GM18909 (cell line): ENCODE data around the gene CIDEB.
"Not testable (repeated sequence)": the region's sequence is repeated elsewhere in the genome, so short reads cannot be mapped to it uniquely, and the experiment has no call there.

ENCODE experiments used
- ATAC-seq: cut with Tn5 transposase; IDR thresholded peaks from one replicate; pipeline ENCODE4 v1.9.1; 2021; ENCODE audit warnings: mild to moderate bottlenecking; ENCODE audit not compliant: unreplicated experiment, poor library complexity

Gene CIDEB

DNA sequence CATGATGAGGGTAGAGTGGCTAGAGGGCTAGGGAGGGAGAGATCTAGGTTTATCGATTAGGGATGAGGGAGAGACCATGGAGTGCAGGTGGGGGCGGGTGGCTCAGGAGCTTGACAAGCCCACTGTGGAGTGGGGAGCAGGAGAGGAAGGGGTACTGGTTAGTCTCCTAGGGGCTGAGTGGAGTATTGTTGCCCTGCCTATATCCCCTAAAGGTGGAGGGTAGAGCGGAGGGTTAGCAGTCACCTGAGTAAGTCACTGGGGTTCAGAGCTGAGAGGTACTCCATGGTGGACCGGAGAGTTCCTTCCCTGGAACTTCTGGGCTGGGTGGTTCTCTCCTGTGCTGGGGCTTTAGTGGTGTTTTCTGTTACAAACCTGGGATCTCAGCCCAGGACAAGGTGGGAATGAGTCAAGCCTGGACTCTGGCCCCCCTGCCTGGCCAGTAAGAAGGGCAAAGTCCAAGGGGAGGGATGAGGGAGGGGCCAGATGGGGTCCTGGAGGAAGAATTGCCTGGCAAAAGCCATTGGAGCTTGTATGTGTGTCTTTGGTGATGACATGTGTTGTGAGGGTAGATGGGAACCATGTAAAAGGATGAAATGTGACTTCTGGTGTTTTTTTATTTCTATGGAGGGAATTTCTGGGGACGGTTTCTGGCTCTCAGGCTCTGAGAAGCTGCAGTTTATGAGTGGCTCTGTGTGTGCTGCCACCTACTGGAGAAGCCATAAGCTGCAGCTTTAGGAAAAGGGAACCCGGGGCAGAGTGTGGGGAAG is at the start of gene CIDEB:
Gene CIDEB (minus strand): TSS at position 403 of the 767 bp plus-strand sequence. CDS start 119 bp downstream, at position 284.
- no peak for ATAC-seq

DNA sequence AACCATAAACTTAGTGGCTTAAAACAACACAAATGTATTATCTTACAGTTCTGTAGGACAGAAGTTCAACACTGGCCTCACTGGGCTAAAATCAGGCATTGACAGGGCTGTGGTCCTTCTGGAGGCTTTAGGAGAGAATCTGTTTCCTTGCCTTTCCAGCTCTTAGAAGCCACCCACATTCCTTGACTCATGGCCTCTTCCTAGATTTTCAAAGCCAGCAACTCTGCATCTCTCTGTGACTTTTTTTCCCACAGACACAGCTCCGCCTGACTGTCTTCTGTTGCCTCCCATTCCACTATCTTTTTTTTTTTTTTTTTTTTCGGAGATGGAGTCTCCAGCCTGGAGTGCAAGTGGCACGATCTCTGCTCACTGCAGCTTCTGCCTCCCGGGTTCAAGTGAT is 48.4 kb upstream of the CIDEB start:
- ATAC-seq = no peak

GRCh38 chr14:24355009-24355408 is 47.2 kb upstream of the CIDEB start:
- ATAC-seq = no peak

DNA sequence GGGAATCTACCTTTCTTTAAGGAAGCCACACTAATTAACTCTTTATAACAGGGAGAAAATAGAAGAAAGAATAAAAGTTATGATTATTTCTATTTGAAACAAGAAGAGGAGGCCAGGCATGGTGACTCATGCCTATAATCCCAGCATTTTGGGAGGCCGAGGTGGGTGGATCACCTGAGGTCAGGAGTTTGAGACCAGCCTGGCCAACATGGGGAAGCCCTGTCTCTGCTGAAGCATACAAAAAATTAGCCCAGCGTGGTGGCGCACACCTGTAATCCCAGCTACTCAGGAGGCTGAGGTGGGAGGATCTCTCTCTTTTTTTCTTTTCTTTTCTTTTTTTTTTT is 46.7 kb upstream of the CIDEB start:
- not testable (repeated sequence) for ATAC-seq

- no peak for ATAC-seq
Observed at GRCh38 chr14:24353559-24354481, 46.0 kb upstream of the CIDEB start.

DNA sequence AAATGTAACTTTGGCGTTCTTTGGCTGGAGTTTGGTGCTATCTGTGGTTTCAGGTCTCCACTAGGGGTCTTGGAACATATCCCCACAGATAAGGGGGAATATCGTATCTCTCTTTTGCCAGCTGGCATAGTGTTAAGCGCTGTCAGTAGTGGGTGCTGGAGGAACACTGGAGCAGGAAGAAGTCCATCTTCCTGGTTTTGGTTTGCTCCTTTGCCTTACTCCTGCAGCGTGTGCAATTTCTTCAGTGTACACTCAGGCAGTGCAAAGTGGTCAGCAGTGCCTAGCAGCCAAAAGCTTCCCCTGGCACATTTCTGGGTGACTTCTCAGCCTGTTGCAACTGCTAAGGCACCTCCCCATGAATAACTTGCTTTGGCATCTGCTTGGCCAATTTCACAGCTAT is 43.7 kb upstream of the CIDEB start:
- no peak for ATAC-seq

DNA sequence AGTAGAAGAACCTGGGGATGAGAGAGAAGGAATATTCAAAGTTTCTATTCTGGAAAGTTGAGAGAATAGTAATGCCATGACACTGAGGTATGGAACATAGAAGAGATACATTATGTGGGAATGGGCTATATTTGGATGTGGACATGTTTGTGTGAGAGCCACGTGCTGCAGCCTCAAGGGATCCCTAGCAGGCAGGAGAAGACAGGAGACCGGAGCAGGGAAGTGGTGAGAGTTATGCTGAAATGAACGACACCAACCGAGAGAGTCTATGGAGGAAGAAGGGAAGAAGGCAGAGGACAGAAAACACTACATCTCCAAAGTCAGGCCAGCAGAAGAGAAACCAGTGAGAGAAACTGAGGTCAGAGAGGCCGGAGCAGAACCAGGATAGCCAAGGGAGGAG is 42.0 kb upstream of the CIDEB start:
- ATAC-seq = no peak

DNA sequence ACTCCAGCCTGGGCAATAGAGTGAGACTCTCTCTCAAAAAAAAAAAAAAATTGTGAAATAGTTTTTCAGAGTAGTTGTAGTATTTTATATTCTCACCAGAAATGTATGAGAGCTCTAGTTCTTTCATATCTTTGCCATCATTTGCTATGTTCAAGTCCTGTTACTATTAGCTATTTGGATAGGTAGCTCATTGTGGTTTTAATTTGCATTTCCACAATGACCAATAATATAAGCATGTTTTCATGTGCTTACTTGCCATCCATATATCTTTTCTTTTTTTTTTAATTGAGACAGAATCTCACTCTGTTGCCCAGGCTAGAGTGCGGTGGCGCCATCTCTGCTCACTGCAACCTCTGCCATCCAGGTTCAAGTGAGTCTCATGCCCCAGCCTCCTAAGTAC is 40.4 kb upstream of the CIDEB start:
- no peak for ATAC-seq

DNA sequence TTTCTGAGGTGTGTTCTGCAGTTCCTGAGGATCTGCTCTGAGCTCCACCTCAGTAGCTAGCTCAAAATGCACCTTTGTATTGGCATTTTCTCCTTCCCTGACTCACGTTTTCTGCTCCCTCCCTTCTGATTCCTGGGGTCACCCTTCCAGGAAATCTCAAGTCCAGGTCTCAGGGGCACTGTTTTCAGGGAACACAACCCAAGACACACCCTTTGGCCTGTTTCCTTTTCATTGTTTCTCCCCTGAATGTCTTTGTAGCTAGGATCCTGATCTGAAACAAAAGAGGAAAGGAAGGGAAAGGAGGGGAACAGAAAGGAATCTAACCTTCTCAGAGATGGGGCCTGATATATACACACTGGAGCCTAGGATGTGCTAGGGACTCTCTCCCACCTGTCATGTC is 39.4 kb upstream of the CIDEB start:
- no peak for ATAC-seq

GRCh38 chr14:24343795-24344660 is 36.3 kb upstream of the CIDEB start:
- ATAC-seq = no peak

DNA sequence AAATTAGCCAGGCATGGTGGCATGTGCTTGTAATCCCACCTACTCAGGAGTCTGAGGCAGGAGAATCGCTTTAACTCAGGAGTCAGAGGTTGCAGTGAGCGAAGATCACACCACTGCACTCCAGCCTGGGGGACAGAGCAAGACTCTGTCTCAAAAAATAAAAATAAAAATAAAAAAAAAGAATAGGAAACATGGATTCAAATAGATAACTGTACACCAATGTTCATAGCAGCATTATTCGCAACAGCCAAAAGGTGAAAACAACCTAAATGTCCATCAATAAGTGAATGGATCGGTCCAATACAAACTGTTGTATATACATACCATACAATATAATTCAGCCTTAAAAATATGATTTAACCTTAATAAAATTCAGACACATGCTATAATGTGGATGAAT is 35.1 kb upstream of the CIDEB start:
- no peak for ATAC-seq

DNA sequence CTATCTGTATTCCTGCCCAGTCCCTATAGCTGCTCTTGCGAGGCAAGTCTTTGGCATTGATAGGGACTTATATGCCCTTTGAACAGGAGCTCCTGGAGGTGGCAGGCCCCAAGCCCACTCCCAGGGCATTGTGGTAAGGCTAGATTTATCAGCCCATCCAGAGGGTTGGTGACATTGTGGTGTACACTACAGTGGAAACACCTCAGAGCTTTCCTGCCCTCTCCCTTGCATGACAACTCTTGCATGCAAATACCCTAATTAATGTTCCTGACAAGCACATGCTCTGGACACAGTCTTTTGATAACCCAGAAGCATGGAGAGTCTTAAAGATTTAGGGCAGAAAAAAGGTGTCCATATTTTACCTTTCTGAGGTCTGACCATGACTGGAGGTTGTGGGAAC is 32.8 kb upstream of the CIDEB start:
- no peak for ATAC-seq

DNA sequence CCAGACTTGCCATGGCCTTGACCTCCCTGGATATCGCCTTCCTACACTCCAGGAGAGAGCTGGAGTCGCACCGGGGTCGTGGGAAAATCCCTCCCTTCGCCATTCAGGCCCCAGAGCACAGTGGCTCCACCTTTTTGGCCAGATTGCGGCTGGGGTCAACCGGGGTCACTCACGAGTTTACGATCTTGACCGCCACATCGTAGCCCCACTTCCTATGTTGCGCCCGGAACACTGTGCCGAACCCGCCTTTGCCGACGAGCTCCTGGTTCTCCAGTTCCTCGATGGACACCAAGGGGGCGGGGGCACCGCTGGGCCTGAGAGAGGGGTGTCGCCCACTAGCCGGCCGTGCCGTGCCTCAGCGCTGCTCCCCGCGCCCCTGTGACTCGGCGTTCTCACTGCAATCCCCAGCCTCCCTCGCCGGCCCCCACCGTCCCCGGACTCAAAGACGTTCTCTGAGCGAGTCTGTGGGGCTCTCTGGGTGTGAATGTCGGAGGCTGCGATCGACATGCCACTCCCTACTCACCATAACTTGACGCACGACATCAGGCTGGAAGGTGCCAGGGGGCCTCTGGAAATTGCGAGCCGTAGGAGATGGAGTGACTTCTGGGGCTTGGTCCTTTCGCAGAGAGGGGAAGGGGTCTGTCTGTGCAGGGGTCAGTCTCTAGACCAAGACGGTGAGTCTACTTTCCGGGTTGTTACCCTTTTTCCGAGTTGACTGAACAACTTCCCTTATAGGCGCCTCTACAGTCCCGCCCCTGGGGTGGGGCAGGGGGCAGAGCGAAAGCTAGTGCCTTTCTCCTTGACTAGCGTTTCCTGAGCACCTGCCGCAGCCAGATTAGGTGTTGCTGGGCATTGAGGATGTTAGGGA is 31.7 kb upstream of the CIDEB start, which contains the start of gene RIPK3:
Gene RIPK3 (minus strand): TSS at position 708 of the 868 bp plus-strand sequence. CDS start 165 bp downstream, at position 543.
- ATAC-seq = peak; percentile 93

- ATAC-seq = no peak
Observed at GRCh38 chr14:24338843-24339242, 31.1 kb upstream of the CIDEB start.

GRCh38 chr14:24337824-24338175 is 30.0 kb upstream of the CIDEB start:
- ATAC-seq = no peak

- ATAC-seq = no peak
Observed at GRCh38 chr14:24337144-24337823, 29.5 kb upstream of the CIDEB start.

DNA sequence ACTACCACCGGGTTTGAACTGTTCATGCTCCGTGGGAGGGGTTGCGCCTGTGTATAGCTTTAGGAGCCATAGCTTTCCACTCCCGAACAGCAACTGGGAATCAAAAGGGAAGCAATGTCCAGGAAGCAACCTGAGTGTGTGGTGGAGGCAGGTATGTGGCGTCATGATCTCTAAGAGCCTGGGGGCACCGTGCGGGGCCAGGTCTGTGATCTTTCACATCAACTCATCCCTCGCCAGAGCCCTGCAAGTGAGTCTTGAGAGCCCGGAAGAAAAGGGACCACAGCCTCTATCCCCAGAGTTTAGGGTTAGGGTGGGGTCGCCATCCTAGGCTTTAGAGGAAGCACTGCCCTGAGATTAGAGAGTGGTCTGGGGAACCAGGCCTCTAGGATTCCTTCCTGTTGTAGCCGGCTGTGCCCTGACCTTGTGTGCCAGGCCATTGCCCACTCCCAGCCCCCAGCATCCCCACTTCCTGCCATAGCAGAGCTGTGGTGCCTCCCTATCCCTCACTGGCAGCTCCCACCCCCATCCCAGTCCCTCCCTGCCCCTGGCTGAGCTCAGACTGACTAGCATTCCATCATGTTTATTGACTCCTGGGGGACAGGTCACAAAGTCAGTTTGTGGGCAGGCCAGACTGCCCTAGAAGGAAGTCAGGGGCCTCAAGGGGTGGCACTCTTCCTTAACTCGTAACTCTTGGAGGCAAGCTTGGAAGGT is 27.8 kb upstream of the CIDEB start:
- no peak for ATAC-seq
